Esophagus mucosa (tissue), 1 donor: ENCODE data around the gene TMED10. TPM values are rescaled to one million over a fixed set of nuclear protein-coding genes. Genes with fewer than 3 reads are reported as not detected.
A peak's percentile ranks its signal among the peaks of the same experiment; 100 is the strongest.

Experiments
- ATAC-seq: fragments of 200-7000 bp; cut with Tn5 transposase; one replicate; pipeline ENCODE4 v1.9.1; 2020
- total RNA-seq: library from RNA; stranded (reverse); gene quantifications from one replicate; pipeline ENCODE4 v1.2.4, GENCODE V29; 2023
- donor health status: DM: yes; HTN: yes; CAD: no.

Gene TMED10
- 293 TPM for total RNA-seq

- ATAC-seq: peak; percentile 91
Measured at GRCh38 chr14:75176142-75176820, at the start of gene TMED10. TSS of gene TMED10 (minus strand) at chr14:75176612. CDS start at chr14:75176579, 33 bp downstream.

- ATAC-seq: no peak
Measured at GRCh38 chr14:75224561-75224960, 48.1 kb upstream of the TMED10 start.

- no peak for ATAC-seq
Measured at GRCh38 chr14:75223664-75224154, 47.3 kb upstream of the TMED10 start.

GRCh38 chr14:75222208-75222701 lies 45.8 kb upstream of the TMED10 start:
- peak; percentile 91 for ATAC-seq

DNA sequence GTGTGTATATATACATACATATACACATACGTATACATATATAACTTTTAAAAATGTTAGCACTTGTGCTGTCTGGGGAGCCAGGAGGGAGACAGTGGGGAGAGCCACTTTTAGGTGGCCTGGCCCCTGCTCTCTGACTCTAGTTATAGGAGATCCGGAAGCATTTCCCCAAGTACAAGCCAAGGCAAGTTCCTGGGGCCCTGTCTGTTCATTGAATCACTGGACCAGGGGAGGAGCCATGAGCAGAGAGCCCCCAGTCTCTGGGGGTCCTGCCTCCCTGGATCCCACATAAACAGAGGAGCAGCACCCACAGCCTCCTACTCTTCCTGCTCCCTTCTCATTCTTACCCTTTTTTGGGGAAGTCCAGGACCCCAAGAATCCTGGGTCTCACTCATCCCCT lies 45.4 kb upstream of the TMED10 start:
- peak; percentile 51 for ATAC-seq

DNA sequence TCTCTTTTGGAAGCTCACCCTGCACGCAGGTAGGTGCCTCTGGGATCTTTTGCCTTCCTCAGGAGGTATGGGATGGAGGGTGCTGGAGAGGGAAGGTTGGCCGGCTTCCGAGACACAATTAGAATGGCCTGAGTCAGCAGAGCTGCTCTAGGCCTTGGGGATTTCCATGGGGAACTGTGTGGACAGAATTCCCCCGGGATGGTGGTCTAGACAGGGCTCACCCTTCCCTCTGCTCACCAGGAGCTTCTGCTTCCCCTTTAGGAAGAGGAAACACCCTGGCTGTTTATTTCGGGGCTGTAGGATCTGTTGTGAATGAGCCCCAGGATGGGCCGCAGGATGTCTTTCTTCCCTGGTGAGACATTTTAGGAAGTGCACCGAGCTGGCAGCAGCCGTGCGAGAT lies 43.7 kb upstream of the TMED10 start:
- ATAC-seq: peak; percentile 6

GRCh38 chr14:75217508-75218206 lies 41.2 kb upstream of the TMED10 start:
- no peak for ATAC-seq

- no peak for ATAC-seq
Measured at GRCh38 chr14:75216427-75217006, 40.1 kb upstream of the TMED10 start.

DNA sequence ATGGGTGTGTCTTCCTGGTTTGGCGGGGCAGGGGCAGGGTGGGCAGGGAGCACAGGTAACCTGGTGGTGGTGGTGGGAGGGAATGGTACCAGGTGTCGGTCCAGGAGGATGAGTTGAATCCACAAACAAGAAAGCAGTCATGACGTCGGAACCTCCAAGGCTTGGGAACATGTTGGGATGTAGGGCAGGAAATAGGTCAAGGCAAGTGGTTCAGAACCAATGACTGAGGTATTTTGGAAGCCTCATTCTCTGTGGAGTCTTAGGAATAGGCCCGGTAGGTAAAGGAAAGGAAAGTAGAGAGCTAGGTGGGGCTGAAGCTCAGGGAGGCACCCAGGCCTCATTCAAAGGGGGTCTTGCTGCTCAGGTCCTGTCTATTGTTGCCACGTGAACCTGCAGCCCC lies 39.1 kb upstream of the TMED10 start:
- ATAC-seq: no peak

DNA sequence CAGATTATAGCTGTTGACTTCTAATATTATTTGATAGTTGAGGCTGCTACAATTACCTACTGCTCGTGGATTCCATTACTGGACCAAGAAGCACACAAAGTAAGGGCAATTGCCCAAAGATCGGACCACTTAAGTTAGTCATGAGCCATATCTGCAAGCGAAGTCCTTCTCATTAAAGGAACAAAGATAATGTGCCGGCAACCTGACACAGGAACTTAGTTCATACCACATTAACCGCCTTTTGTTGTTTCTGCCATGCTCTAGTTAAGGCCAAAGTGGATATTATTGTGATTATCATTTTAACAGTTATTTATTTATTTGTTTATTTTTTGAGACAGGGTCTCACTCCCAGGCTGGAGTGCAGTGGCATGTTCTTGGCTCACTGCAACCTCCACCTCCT lies 38.1 kb upstream of the TMED10 start:
- ATAC-seq: no peak

DNA sequence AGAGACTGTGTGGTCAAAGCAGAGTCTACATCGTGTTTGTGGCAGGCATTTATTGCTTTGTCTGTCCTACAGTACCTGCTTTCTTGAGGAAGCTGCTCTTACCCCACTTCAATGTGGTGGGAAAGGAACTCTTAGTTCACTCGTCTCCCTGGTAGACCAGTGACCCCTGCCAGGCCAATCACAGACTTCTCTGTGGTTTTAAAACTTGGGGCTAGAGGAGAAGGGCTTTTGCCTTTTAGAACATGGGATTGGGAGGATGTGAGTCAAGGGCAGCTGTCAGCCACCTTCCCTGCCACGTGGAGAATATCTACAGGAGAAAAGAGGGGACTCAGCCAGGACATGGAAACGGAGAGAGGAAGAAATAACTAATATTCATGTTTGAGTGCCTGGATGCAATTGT lies 36.8 kb upstream of the TMED10 start:
- no peak for ATAC-seq

DNA sequence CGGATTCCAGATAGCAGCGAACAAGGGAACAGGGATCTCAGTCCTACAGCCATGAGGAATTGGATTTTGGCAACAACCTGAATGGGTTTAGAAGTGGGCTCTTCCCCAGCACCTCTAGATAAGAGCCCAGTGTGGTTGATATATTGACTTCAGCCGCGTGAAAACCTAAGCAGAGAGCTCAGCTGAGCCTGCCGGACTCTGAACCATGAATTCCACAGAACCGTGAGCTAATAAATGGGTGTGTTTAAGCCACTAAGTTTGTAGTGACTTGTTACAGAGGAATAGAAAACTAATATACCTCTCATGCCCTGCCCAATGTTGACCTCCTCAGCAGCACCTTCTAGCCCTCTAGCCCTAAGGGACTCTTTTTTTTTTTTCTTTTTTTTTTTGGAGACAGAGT lies 32.4 kb upstream of the TMED10 start:
- no peak for ATAC-seq

- no peak for ATAC-seq
Measured at GRCh38 chr14:75206190-75206589, 29.8 kb upstream of the TMED10 start.

GRCh38 chr14:75205591-75205990 lies 29.2 kb upstream of the TMED10 start:
- ATAC-seq: peak; percentile 36

- peak; percentile 50 for ATAC-seq
Measured at GRCh38 chr14:75204116-75204515, 27.7 kb upstream of the TMED10 start.

DNA sequence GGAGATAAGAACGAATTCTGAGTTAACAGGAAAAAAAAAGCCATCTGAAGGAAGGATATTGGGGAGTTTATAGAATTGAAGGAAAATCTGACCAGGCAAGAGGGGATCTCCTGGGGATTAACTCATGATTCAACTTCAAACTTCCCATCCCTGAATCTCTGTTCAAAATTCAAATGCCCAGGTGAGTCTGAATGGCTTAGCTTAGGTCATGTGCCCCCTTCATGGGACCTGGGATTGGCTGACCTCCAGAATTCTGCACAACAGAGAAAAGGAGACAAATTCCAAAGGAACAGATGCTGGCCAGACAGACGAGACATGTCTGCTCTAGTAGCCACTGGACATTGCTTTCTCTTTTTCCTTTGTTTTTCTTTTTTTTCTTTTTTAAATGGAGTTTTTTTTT lies 26.2 kb upstream of the TMED10 start:
- no peak for ATAC-seq

- ATAC-seq: peak; percentile 50
Measured at GRCh38 chr14:75201087-75201486, 24.7 kb upstream of the TMED10 start.

- peak; percentile 97 for ATAC-seq
Measured at GRCh38 chr14:75200451-75200850, 24.0 kb upstream of the TMED10 start.

DNA sequence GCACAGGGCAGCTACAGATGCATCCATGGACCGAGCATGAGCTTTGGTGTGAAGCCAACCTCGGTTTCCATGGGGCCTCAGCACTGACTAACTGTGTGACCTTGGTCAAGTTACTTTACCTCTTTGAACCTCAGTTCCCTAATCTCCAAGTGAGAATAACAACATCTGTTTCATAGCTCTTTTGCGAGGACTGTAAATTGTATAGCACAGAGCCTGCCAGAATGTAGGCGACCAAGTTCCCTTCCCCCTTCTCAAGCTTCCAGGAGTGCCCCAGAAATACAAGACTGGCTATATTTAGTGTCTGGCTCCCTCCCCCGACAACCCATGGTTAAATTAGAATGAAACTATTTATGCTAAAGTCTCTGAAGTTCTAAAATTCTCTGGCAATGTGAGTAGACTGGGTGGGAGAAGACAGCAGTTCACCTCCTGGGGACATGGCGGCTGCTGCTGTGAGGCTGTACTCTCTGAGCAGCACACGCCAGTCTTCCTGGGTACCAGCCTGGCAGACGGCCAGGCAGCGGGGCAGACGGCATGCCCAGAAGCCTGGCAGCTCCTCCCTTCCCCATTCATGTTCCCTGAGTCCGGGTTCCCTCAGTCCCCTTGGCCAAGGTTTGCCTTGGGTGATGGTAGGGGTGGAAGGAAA lies 22.0 kb upstream of the TMED10 start:
- no peak for ATAC-seq

DNA sequence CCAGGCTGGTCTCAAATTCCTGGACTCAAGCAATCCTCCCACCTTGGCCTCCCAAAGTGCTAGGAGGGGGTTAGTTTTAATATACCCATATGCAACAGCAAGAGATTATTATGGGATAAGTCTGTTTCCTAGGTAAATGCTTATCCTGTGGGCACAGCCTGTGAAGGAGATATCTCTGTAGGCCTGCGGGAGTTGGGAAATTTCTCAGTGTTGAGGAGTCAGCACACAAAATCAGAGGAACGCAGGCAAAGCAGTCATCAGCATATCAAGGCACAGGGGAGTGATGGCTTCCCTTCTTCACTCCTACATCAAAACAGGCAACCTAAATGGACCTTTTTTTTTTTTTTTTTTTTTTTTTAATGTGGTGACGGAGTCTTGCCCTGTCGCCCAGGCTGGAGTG lies 20.9 kb upstream of the TMED10 start:
- ATAC-seq: no peak

- no peak for ATAC-seq
Measured at GRCh38 chr14:75196468-75196867, 20.1 kb upstream of the TMED10 start.

DNA sequence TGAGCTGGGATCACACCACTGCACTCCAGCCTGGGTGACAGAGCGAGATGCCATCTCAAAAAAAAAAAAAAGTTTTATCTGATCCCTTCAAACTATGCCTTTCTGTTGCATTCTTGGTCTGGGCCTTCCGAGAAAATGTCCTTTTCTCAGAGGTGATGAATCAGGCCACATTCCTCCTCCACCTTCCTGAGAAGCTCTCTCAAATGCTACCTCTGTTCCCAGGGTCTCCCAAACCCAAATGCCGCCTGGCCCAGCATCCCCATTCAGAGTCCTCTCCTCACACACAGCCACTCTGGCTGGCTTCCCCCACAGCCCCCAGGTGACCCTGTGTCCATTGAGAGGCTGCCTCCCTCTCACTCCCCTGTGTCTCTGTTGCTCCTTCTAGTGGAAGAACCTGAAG lies 19.7 kb upstream of the TMED10 start:
- no peak for ATAC-seq

DNA sequence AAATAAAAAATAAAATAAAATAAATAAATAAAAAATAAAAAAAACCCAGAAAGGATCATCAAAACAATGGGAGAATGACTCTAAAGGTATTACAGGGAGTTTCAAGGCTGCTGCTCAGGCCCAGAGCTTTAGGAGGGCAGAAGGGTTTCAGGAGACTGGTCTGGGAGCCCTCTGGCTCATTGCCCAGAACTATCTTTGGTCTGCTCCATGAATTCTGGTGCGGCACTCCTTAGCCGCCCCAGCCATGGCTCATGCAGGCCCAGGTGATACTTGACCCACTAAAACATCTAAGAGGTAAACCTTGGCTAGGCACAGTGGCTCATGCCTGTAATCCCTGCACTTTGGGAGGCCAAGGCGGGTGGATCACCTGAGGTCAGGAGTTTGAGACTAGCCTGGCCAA lies 14.7 kb upstream of the TMED10 start:
- no peak for ATAC-seq
